ENCODE data around the gene ABCC5. TPM values are rescaled to one million over a fixed set of nuclear protein-coding genes. Genes with fewer than 3 reads are reported as not detected.

ABCC5 gene
- total and polyA plus RNA-seq, 2 experiments from 2014 or later, result 27.8 to 41.4 TPM

GRCh38 chr3:183946037-183946436, 71.6 kb downstream of the ABCC5 start:
- H3K9me3 ChIP-seq (ENCODE audit: low read depth), result no peaks in the 10 kb centered on the region
- 98% methylated on average over 2 of the region's 2 CpGs for WGBS (ENCODE audit: low lambda C conversion rate, missing lambda C conversion rate)
- H3K79me2 ChIP-seq, result no peaks in the 10 kb centered on the region
- no peak overlapping the region for H3K4me3 ChIP-seq
- no peaks in the 10 kb centered on the region for H4K20me1 ChIP-seq (ENCODE audit: insufficient read depth, poor library complexity, severe bottlenecking)
- TF ChIP-seq EZH2 (IDR thresholded peaks at IDR 0.05; ENCODE audit: borderline replicate concordance), result no peak
- TF ChIP-seq EZH2phosphoT487 (IDR thresholded peaks at IDR 0.05; ENCODE audit: low read depth, severe bottlenecking, unreplicated experiment), result no peak
- TF ChIP-seq CTCF (IDR thresholded peaks at IDR 0.05; ENCODE audit: poor library complexity), result no peak
- no peak overlapping the region for H3K4me2 ChIP-seq
- H2AFZ ChIP-seq, result no peak overlapping the region
- H3K36me3 ChIP-seq (replicated peaks; ENCODE audit: insufficient read depth, low read depth), result peaks cover 6% of the 10 kb centered on the region
- H3K4me1 ChIP-seq (ENCODE audit: insufficient read depth), result no peaks in the 10 kb centered on the region
- no peaks in the 10 kb centered on the region for H3K9me2 ChIP-seq (replicated peaks; ENCODE audit: insufficient read depth)
- H3K27ac ChIP-seq, result no peak overlapping the region
- DNase-seq (ENCODE audit: low spot score), result no peak
- no peaks in the 10 kb centered on the region for H3K27me3 ChIP-seq

GRCh38 chr3:183944775-183945174, 72.9 kb downstream of the ABCC5 start:
- 94% methylated on average over 5 of the region's 5 CpGs for WGBS (ENCODE audit: low lambda C conversion rate, missing lambda C conversion rate)
- no peaks in the 10 kb centered on the region for H4K20me1 ChIP-seq (ENCODE audit: insufficient read depth, poor library complexity, severe bottlenecking)
- no peak for TF ChIP-seq EZH2phosphoT487 (IDR thresholded peaks at IDR 0.05; ENCODE audit: low read depth, severe bottlenecking, unreplicated experiment)
- TF ChIP-seq CTCF (IDR thresholded peaks at IDR 0.05; ENCODE audit: poor library complexity), result no peak
- TF ChIP-seq EZH2 (IDR thresholded peaks at IDR 0.05; ENCODE audit: borderline replicate concordance), result no peak
- no peak overlapping the region for H2AFZ ChIP-seq
- no peaks in the 10 kb centered on the region for H3K9me3 ChIP-seq (ENCODE audit: low read depth)
- H3K27me3 ChIP-seq, result no peaks in the 10 kb centered on the region
- no peak for DNase-seq (ENCODE audit: low spot score)
- no peaks in the 10 kb centered on the region for H3K4me1 ChIP-seq (ENCODE audit: insufficient read depth)
- H3K4me2 ChIP-seq, result no peak overlapping the region
- no peak overlapping the region for H3K27ac ChIP-seq
- H3K79me2 ChIP-seq, result no peaks in the 10 kb centered on the region
- H3K9me2 ChIP-seq (replicated peaks; ENCODE audit: insufficient read depth), result no peaks in the 10 kb centered on the region
- peaks cover 6% of the 10 kb centered on the region for H3K36me3 ChIP-seq (replicated peaks; ENCODE audit: insufficient read depth, low read depth)
- H3K4me3 ChIP-seq, result no peak overlapping the region

GRCh38 chr3:183943739-183944138, 73.9 kb downstream of the ABCC5 start:
- Histone ChIP-seq H3K4me1 (ENCODE audit: insufficient read depth) (no peaks in the 10 kb centered on the region), H3K36me3 (replicated peaks; ENCODE audit: insufficient read depth, low read depth) (peaks cover 6% of the 10 kb centered on the region), H4K20me1 (ENCODE audit: insufficient read depth, poor library complexity, severe bottlenecking) (no peaks in the 10 kb centered on the region), H3K27ac (no peak overlapping the region), H3K9me3 (ENCODE audit: low read depth) (no peaks in the 10 kb centered on the region), H3K4me3 (no peak overlapping the region), H3K79me2 (no peaks in the 10 kb centered on the region), H3K4me2 (no peak overlapping the region), H2AFZ (no peak overlapping the region), H3K27me3 (no peaks in the 10 kb centered on the region), H3K9me2 (replicated peaks; ENCODE audit: insufficient read depth) (no peaks in the 10 kb centered on the region)
- TF ChIP-seq EZH2phosphoT487 (IDR thresholded peaks at IDR 0.05; ENCODE audit: low read depth, severe bottlenecking, unreplicated experiment), result no peak
- no peak for TF ChIP-seq EZH2 (IDR thresholded peaks at IDR 0.05; ENCODE audit: borderline replicate concordance)
- TF ChIP-seq CTCF (IDR thresholded peaks at IDR 0.05; ENCODE audit: poor library complexity), result no peak
- no peak for DNase-seq (ENCODE audit: low spot score)
- WGBS (ENCODE audit: low lambda C conversion rate, missing lambda C conversion rate), result 100% methylated on average over 6 of the region's 6 CpGs

GRCh38 chr3:183941216-183941615, 76.5 kb downstream of the ABCC5 start:
- Histone ChIP-seq H3K4me3 (no peak overlapping the region), H3K27me3 (no peaks in the 10 kb centered on the region), H3K9me2 (replicated peaks; ENCODE audit: insufficient read depth) (no peaks in the 10 kb centered on the region), H3K79me2 (no peaks in the 10 kb centered on the region), H4K20me1 (ENCODE audit: insufficient read depth, poor library complexity, severe bottlenecking) (no peaks in the 10 kb centered on the region), H3K9me3 (ENCODE audit: low read depth) (no peaks in the 10 kb centered on the region), H3K4me2 (no peak overlapping the region), H3K27ac (no peak overlapping the region), H3K36me3 (replicated peaks; ENCODE audit: insufficient read depth, low read depth) (peaks cover 6% of the 10 kb centered on the region), H3K4me1 (ENCODE audit: insufficient read depth) (no peaks in the 10 kb centered on the region), H2AFZ (no peak overlapping the region)
- no peak for DNase-seq (ENCODE audit: low spot score)
- TF ChIP-seq EZH2 (IDR thresholded peaks at IDR 0.05; ENCODE audit: borderline replicate concordance), result no peak
- TF ChIP-seq EZH2phosphoT487 (IDR thresholded peaks at IDR 0.05; ENCODE audit: low read depth, severe bottlenecking, unreplicated experiment), result no peak
- TF ChIP-seq CTCF (IDR thresholded peaks at IDR 0.05; ENCODE audit: poor library complexity), result no peak
- 90% methylated on average over 2 of the region's 2 CpGs for WGBS (ENCODE audit: low lambda C conversion rate, missing lambda C conversion rate)

All from hepatocyte (in vitro differentiated cells).